Caco-2 (cell line): Measurements from ENCODE around the gene RNF182. TPM values are rescaled to one million over a fixed set of nuclear protein-coding genes. Genes with fewer than 3 reads are reported as not detected.

Experiments
- BruUV-seq: library from RNA; stranded (reverse); fragments of 400-500 nt; replicated peaks from 2 replicates; lab custom pipeline; 2021; lab: Mats Ljungman, UMichigan
- CTCF ChIA-PET: fragments of 300-600 bp; sonication (Branson Sonifier 250); formaldehyde crosslinking; loops from one replicate; lab custom pipeline; 2022; ENCODE audit warnings: antibody characterized with exemption; lab: Charles Lee
- POLR2A ChIA-PET: fragments of 300-600 bp; sonication (Branson Sonifier 250); formaldehyde crosslinking; loops from one replicate; lab custom pipeline; 2022; ENCODE audit warnings: antibody characterized with exemption; lab: Charles Lee
- DNase-seq, 2 experiments: peaks; one replicate each; pipeline versions ENCODE4 v3.0.0 to v3.0.0-alpha.2; 2020 to 2022
- H3K27me3 ChIP-seq: replicated peaks from 2 replicates; pipeline ENCODE4 v1.6.0; 2011; ENCODE audit warnings: low read length; ENCODE audit not compliant: control insufficient read depth, insufficient read depth
- H3K36me3 ChIP-seq: 2 replicates; pipeline ENCODE4 v1.5.1; 2011; ENCODE audit warnings: low read length; ENCODE audit not compliant: control insufficient read depth, insufficient read depth
- H3K4me1 ChIP-seq: fragments of 250-450 bp; sonication (Bioruptor Pico); 2 replicates; pipeline ENCODE4 v1.5.1; 2020; ENCODE audit warnings: mild to moderate bottlenecking
- H3K4me3 ChIP-seq: 2 replicates; pipeline ENCODE4 v1.5.1; 2011; ENCODE audit warnings: low read depth, mild to moderate bottlenecking, control low read depth, low read length
- H3K9me3 ChIP-seq: fragments of 250-450 bp; sonication (Bioruptor Pico); 2 replicates; pipeline ENCODE4 v1.5.1; 2020; ENCODE audit warnings: mild to moderate bottlenecking, moderate library complexity
- H3K27ac Mint-ChIP-seq: one replicate; pipeline ENCODE4 v1.8.0; 2022; ENCODE audit warnings: mixed read lengths; ENCODE audit not compliant: unreplicated experiment
- H3K27me3 Mint-ChIP-seq: one replicate; pipeline ENCODE4 v1.8.0; 2022; ENCODE audit warnings: mixed read lengths; ENCODE audit not compliant: insufficient read depth, unreplicated experiment
- H3K36me3 Mint-ChIP-seq: one replicate; pipeline ENCODE4 v1.8.0; 2022; ENCODE audit warnings: mild to moderate bottlenecking, mixed read lengths; ENCODE audit not compliant: insufficient read depth, unreplicated experiment
- H3K4me1 Mint-ChIP-seq: one replicate; pipeline ENCODE4 v1.8.0; 2022; ENCODE audit warnings: low read depth, mixed read lengths; ENCODE audit not compliant: unreplicated experiment
- H3K4me3 Mint-ChIP-seq: one replicate; pipeline ENCODE4 v1.8.0; 2022; ENCODE audit warnings: mild to moderate bottlenecking, moderate library complexity, mixed read lengths; ENCODE audit not compliant: unreplicated experiment
- H3K9me3 Mint-ChIP-seq: one replicate; pipeline ENCODE4 v1.8.0; 2022; ENCODE audit warnings: mixed read lengths; ENCODE audit not compliant: unreplicated experiment
- CTCF ChIP-seq, 2 experiments: fragments of 200-600 bp in 1 of 2; IDR thresholded peaks; 1 replicate in 1 of 2; 2 replicates in 1 of 2; pipeline versions ENCODE4 v1.5.1 to v1.8.0; 2011 to 2022; ENCODE audit warnings: antibody characterized with exemption in 1 of 2, control low read depth in 1 of 2, inconsistent platforms in 1 of 2, low read depth in 1 of 2, low read length in 1 of 2, mild to moderate bottlenecking in 1 of 2, moderate library complexity in 1 of 2; ENCODE audit not compliant: insufficient read depth in 1 of 2, severe bottlenecking in 1 of 2, unreplicated experiment in 1 of 2
- intact Hi-C: fragments of 100-400 bp; cut with micrococcal nuclease; formaldehyde crosslinking; loops from one replicate; pipeline ENCODE4 v1.10.0; 2022; ENCODE audit not compliant: unreplicated experiment
- total RNA-seq: library from RNA; stranded (reverse); gene quantifications from 2 replicates; pipeline ENCODE4 v1.2.3, GENCODE V29; 2022

Gene RNF182
- total RNA-seq, 1 experiment from 2014 or later, result 0.39 TPM

- peaks cover 15% of the 10 kb centered on the region for H3K27me3 Mint-ChIP-seq
- no peaks in the 10 kb centered on the region for H3K9me3 Mint-ChIP-seq
- BruUV-seq, result no TSS peak
- H3K27ac Mint-ChIP-seq, result no peak overlapping the region
- H3K27me3 ChIP-seq, result peaks cover 5% of the 10 kb centered on the region
- TF ChIP-seq CTCF (IDR thresholded peaks at IDR 0.05; ENCODE audit: insufficient read depth in 1 of 2, low read depth in 1 of 2, low read length in 1 of 2, severe bottlenecking in 1 of 2, unreplicated experiment in 1 of 2), result no peak
- no peaks in the 10 kb centered on the region for H3K36me3 ChIP-seq
- peaks cover 7% of the 10 kb centered on the region for H3K4me1 Mint-ChIP-seq
- H3K4me1 ChIP-seq, result no peaks in the 10 kb centered on the region
- no peaks in the 10 kb centered on the region for H3K36me3 Mint-ChIP-seq
- intact Hi-C loops, result no loop called here
- POLR2A ChIA-PET, result no interaction called here
- no peak for DNase-seq
- no peak overlapping the region for H3K4me3 ChIP-seq
- CTCF ChIA-PET, result no interaction called here
- H3K9me3 ChIP-seq, result 0 out of 2 replicates have a peak, but pooled peaks cover 4% of the 10 kb centered on the region
- H3K4me3 Mint-ChIP-seq, result no peak overlapping the region
Observed at GRCh38 chr6:13929196-13929595, 4.4 kb downstream of the RNF182 start.

GRCh38 chr6:13931797-13932402 is 7.1 kb downstream of the RNF182 start:
- H3K9me3 Mint-ChIP-seq, result no peaks in the 10 kb centered on the region
- no peak overlapping the region for H3K27ac Mint-ChIP-seq
- DNase-seq, result no peak
- H3K27me3 ChIP-seq, result 0 out of 2 replicates have a peak, but pooled peaks cover under 1% of the 10 kb centered on the region
- no peaks in the 10 kb centered on the region for H3K36me3 ChIP-seq
- TF ChIP-seq CTCF (IDR thresholded peaks at IDR 0.05; ENCODE audit: insufficient read depth in 1 of 2, low read depth in 1 of 2, low read length in 1 of 2, severe bottlenecking in 1 of 2, unreplicated experiment in 1 of 2), result no peak
- ChIA-PET CTCF (no interaction called here), POLR2A (no interaction called here)
- H3K36me3 Mint-ChIP-seq, result no peaks in the 10 kb centered on the region
- H3K4me1 Mint-ChIP-seq, result no peaks in the 10 kb centered on the region
- no TSS peak for BruUV-seq
- no peaks in the 10 kb centered on the region for H3K9me3 ChIP-seq
- intact Hi-C loops, result no loop called here
- H3K4me1 ChIP-seq, result no peaks in the 10 kb centered on the region
- no peak overlapping the region for H3K4me3 Mint-ChIP-seq
- no peak overlapping the region for H3K4me3 ChIP-seq
- peaks cover 9% of the 10 kb centered on the region for H3K27me3 Mint-ChIP-seq

GRCh38 chr6:13932785-13933184 is 8.0 kb downstream of the RNF182 start:
- no peak for TF ChIP-seq CTCF (IDR thresholded peaks at IDR 0.05; ENCODE audit: insufficient read depth in 1 of 2, low read depth in 1 of 2, low read length in 1 of 2, severe bottlenecking in 1 of 2, unreplicated experiment in 1 of 2)
- no peaks in the 10 kb centered on the region for H3K4me1 ChIP-seq
- Mint-ChIP-seq H3K4me3 (no peak overlapping the region), H3K4me1 (no peaks in the 10 kb centered on the region), H3K27me3 (peaks cover 9% of the 10 kb centered on the region), H3K9me3 (no peaks in the 10 kb centered on the region), H3K27ac (no peak overlapping the region), H3K36me3 (no peaks in the 10 kb centered on the region)
- no peaks in the 10 kb centered on the region for H3K27me3 ChIP-seq
- H3K9me3 ChIP-seq, result no peaks in the 10 kb centered on the region
- no peak overlapping the region for H3K4me3 ChIP-seq
- no TSS peak for BruUV-seq
- POLR2A ChIA-PET, result no interaction called here
- intact Hi-C loops, result no loop called here
- DNase-seq, result no peak
- CTCF ChIA-PET, result no interaction called here
- H3K36me3 ChIP-seq, result no peaks in the 10 kb centered on the region
